RPMI8226 (cell line): ENCODE measurements around the gene PLEKHG4.

ENCODE experiments used
- DNase-seq: peaks from one replicate; pipeline ENCODE4 v3.0.0-alpha.2; 2015

Gene PLEKHG4

DNA sequence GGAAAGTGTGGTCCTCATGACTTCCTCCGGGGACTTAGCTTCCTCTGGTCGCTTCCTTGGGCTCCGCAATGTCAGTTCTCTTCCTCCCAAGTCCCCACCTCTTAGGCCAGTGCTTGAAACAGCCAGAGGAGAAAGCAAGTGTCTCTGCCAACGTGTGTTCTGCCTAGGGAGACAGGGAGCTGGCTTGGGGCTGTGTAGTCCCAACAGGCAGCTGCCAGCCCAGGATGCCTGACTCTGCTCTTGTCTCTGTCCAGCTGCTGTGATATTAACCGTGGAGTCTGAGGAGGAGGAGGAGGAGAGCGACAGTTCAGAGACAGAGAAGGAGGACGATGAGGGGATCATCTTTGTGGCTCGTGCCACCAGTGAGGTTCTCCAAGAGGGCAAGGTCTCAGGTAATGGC, 13.5 kb upstream of the PLEKHG4 start:
- DNase-seq: no peak

GRCh38 chr16:67268136-67268579, 11.2 kb upstream of the PLEKHG4 start:
- DNase-seq: no peak

GRCh38 chr16:67269766-67270165, 9.6 kb upstream of the PLEKHG4 start:
- DNase-seq: no peak

DNA sequence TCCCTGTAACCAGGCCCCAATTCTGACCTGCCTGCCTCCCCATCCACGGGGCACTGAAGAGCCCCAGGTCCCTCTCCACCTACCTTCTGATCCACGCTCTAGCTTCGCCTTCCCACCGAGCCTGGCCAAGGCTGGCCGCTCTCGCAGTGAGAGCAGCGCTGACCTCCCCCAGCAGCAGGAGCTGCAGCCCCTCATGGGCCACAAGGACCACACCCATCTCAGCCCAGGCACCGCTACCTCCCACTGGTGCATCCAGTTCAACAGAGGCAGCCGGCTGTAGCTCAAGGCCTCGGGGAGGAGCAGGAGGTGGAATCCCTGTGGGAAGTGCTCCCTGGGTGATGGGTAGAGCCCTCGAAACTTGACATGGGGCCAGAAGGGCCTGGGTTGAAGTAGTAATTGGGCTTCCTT, 8.4 kb upstream of the PLEKHG4 start:
- no peak for DNase-seq

GRCh38 chr16:67271446-67271845, 7.9 kb upstream of the PLEKHG4 start:
- DNase-seq: no peak

GRCh38 chr16:67275321-67275720, 4.0 kb upstream of the PLEKHG4 start:
- no peak for DNase-seq

- peak; percentile 78 for DNase-seq
Measured at GRCh38 chr16:67277294-67277998, 1.9 kb upstream of the PLEKHG4 start.

GRCh38 chr16:67277999-67278772, 1.1 kb upstream of the PLEKHG4 start:
- DNase-seq: peak; percentile 67

GRCh38 chr16:67278773-67279295, 498 bp upstream of the PLEKHG4 start:
- peak; percentile 70 for DNase-seq

GRCh38 chr16:67280090-67281015, 1.0 kb downstream of the PLEKHG4 start:
- DNase-seq: no peak

GRCh38 chr16:67281536-67282446, 2.5 kb downstream of the PLEKHG4 start:
- no peak for DNase-seq

DNA sequence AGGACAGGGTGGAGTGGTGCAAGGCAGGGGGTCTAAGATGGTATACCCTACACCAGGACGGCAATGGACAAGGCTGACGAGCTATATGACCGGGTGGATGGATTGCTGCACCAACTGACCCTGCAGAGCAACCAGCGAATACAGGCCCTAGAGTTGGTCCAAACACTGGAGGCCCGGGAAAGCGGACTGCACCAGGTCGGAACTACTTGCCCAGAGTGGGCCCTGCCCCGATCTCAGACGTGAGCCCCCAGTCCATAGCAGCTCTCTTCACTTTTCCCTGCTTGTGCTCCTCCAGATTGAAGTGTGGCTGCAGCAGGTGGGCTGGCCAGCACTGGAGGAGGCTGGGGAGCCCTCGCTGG, 3.1 kb downstream of the PLEKHG4 start:
- DNase-seq: no peak

DNA sequence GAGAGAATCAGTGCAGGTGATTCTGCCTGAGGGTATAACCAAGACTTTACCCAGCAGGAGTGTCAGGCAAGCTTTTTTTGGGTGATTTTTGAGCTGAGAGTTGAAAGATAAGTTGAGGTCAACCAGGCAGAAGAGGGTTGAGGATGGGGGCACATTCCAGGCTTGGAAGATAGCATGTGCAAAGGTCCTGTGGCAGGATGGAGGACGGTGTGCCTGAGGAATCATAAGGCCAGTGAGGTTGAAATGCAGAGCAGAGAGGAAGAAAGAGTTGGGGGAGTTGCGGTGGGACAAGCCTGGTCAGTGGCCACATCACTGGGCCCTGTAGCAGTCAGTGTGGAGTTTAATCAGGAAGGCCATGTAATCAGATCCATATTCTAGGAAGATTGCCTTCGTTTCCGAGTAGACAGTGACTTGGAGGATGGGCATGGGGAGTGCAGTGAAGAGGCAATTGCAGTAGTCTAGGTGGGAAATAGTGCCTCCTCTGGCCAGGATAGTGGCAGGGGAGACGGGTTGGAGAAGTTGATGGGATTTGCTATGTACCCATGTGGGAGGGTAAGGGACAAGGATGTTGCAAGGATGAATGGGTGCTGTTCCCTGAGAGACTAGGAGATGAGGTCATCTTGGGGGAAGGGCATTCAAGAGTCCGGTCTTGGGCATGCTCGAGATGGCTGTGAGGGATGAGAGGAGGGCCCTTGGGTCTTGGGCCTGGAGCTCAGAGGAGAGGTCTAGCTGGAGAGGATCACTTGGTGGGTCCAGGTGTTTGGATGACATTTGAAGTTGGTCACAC, 3.9 kb downstream of the PLEKHG4 start:
- no peak for DNase-seq

- DNase-seq: peak; percentile 69
Measured at GRCh38 chr16:67283826-67284555, 4.7 kb downstream of the PLEKHG4 start.

DNA sequence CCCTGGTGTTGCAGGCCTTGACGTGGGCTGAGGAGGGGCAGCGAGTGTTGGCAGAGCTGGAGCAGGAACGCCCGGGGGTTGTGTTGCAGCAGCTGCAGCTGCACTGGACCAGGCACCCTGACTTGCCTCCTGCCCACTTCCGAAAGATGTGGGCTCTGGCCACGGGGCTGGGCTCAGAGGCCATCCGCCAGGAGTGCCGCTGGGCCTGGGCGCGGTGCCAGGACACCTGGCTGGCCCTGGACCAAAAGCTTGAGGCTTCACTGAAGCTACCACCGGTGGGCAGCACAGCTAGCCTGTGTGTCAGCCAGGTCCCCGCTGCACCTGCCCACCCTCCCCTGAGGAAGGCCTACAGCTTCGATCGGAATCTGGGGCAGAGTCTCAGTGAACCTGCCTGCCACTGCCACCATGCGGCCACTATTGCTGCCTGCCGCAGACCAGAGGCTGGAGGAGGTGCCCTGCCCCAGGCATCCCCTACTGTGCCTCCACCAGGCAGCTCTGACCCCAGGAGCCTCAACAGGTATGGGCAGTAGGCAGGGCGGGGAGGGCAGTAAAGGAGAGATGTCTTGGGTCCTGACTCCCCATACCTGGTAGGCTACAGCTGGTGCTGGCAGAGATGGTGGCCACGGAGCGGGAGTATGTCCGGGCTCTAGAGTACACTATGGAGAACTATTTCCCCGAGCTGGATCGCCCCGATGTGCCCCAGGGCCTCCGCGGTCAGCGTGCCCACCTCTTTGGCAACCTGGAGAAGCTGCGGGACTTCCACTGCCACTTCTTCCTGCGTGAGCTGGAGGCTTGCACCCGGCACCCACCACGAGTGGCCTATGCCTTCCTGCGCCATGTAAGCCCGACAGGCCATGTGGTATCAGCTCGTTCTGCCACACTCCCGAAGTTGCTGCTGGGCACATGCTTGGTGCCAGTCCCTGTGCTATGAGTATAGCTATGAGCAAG, 5.6 kb downstream of the PLEKHG4 start:
- DNase-seq: peak; percentile 98

DNA sequence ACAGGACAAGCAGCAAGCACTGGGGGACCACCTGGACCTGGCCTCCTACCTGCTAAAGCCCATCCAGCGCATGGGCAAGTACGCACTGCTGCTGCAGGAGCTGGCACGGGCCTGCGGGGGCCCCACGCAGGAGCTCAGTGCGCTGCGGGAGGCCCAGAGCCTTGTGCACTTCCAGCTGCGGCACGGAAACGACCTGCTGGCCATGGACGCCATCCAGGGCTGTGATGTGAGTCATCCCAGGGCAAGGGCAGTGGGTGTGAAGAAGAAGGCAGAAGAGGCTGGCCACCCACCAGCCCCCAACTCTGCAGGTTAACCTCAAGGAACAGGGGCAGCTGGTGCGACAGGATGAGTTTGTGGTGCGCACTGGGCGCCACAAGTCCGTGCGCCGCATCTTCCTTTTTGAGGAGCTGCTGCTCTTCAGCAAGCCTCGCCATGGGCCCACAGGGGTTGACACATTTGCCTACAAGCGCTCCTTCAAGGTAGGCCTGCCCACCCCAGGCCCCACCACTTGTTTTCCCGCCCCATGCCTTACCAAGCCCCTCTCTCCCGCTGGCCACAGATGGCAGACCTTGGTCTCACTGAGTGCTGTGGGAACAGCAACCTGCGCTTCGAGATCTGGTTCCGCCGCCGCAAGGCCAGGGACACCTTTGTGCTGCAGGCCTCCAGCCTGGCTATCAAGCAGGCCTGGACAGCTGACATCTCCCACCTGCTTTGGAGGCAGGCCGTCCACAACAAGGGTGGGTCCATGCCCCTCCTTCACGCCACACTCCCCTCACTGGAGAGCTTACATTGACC, 7.3 kb downstream of the PLEKHG4 start:
- DNase-seq: no peak

GRCh38 chr16:67287960-67288359, 8.6 kb downstream of the PLEKHG4 start:
- no peak for DNase-seq

- DNase-seq: no peak
Measured at GRCh38 chr16:67291461-67291860, 12.1 kb downstream of the PLEKHG4 start.
